K562 (cell line): ENCODE results near the gene NYAP2. TPM values are rescaled to one million over a fixed set of nuclear protein-coding genes. Genes with fewer than 3 reads are reported as not detected.

ENCODE experiments used
- COPS2 ChIP-seq: fragments of 450-650 bp; conservative IDR thresholded peaks from 2 replicates; pipeline ENCODE4 v1.6.1; 2016; ENCODE audit warnings: mild to moderate bottlenecking, moderate library complexity
- CREBBP ChIP-seq: IDR thresholded peaks from one replicate; pipeline ENCODE4 v1.6.1; 2012; ENCODE audit warnings: low read depth, mild to moderate bottlenecking, control low read depth, inconsistent platforms, low read length
- HEY1 ChIP-seq: fragments of 250-450 bp; sonication (Bioruptor Pico); IDR thresholded peaks from 2 replicates; pipeline ENCODE4 v1.5.0; 2020; ENCODE audit warnings: mild to moderate bottlenecking, moderate library complexity, borderline replicate concordance
- HIVEP1 ChIP-seq: fragments of 250-450 bp; sonication (Bioruptor Pico); IDR thresholded peaks from 2 replicates; pipeline ENCODE4 v1.4.0; 2020; ENCODE audit warnings: mild to moderate bottlenecking
- IRF1 ChIP-seq: sonication (generic); formaldehyde crosslinking; IDR thresholded peaks from 2 replicates; pipeline ENCODE4 v1.8.0; 2022; ENCODE audit warnings: missing genetic modification reagents, mild to moderate bottlenecking, borderline replicate concordance
- MAX ChIP-seq: sonication (generic); formaldehyde crosslinking; IDR thresholded peaks from 2 replicates; pipeline ENCODE4 v1.9.0; 2022; ENCODE audit warnings: mild to moderate bottlenecking, missing genetic modification reagents
- NFE2L1 ChIP-seq: fragments of 450-650 bp; IDR thresholded peaks from 2 replicates; pipeline ENCODE4 v1.6.1; 2016; ENCODE audit warnings: missing genetic modification characterization, low read depth, mild to moderate bottlenecking, missing compliant biosample characterization, moderate library complexity, borderline replicate concordance
- NFIX ChIP-seq: fragments of 250-450 bp; sonication (Bioruptor Pico); IDR thresholded peaks from 2 replicates; pipeline ENCODE4 v1.4.0; 2020; ENCODE audit warnings: low read depth, mild to moderate bottlenecking, moderate library complexity
- RNF2 ChIP-seq: sonication (generic); IDR thresholded peaks from 2 replicates; pipeline ENCODE4 v1.6.1; 2016
- RREB1 ChIP-seq: fragments of 250-450 bp; sonication (Bioruptor Pico); IDR thresholded peaks from 2 replicates; pipeline ENCODE4 v1.4.0; 2020
- polyA plus RNA-seq, 8 experiments: library from polyadenylated mRNA; depleted of rRNA in 4 of 8; stranded (reverse) in 5 of 8; unstranded in 3 of 8; fragments of >200 nt; fragmentation: Nextera tagmentation in 2 of 8; fragmentation: Illumina TruSeq in 1 of 8; extraction: Ambion mirVana in 2 of 8; extraction: Trizol in 1 of 8; gene quantifications; 2 replicates each; pipeline versions ENCODE4 v1.2.1 to v1.2.3, GENCODE V29; 2011 to 2014; ENCODE audit warnings: inconsistent platforms in 1 of 8, missing spikeins in 1 of 8
- total RNA-seq, 7 experiments: library from RNA; depleted of rRNA in 6 of 7; stranded (reverse); fragments of >200 nt in 6 of 7; fragmentation: Illumina TruSeq in 2 of 7; extraction: Trizol in 2 of 7; gene quantifications; 2 replicates each; pipeline versions ENCODE4 v1.2.1 to v1.2.3, GENCODE V29; 2011 to 2021; ENCODE audit warnings: low replicate concordance in 1 of 7

The NYAP2 gene
- total and polyA plus RNA-seq, 9 of the 15 experiments (the other 6 are each of a cell fraction or from before 2014, with no cell fraction given), result 0.03 to 0.04 (median 0.04) TPM; not detected in 3

- no peak for TF ChIP-seq RREB1 (CRISPR knock-in tag)
- TF ChIP-seq HEY1 (CRISPR knock-in tag), result no peak
- no peak for TF ChIP-seq MAX (CRISPR knock-in tag)
- no peak for TF ChIP-seq HIVEP1 (CRISPR knock-in tag)
- no peak for TF ChIP-seq NFE2L1 (tag)
- no peak for TF ChIP-seq RNF2
- no peak for TF ChIP-seq NFIX
- TF ChIP-seq IRF1 (CRISPR knock-in tag), result no peak
- TF ChIP-seq COPS2, result no peak
- TF ChIP-seq CREBBP, result no peak
Measured at GRCh38 chr2:225526760-225527390, 127.4 kb downstream of the NYAP2 start (continued).
